HepG2 (cell line): Measurements from ENCODE around the gene HAT1. TPM values are rescaled to one million over a fixed set of nuclear protein-coding genes. Genes with fewer than 3 reads are reported as not detected.

Experiments used
- ATAC-seq: fragments of 200-7000 bp; cut with Tn5 transposase; 3 replicates; pipeline ENCODE4 v1.9.1; 2020; ENCODE audit warnings: mild to moderate bottlenecking, moderate library complexity
- BruUV-seq: library from RNA; stranded (reverse); fragments of 400-500 nt; replicated peaks from 2 replicates; lab custom pipeline; 2021; lab: Mats Ljungman, UMichigan
- CTCF ChIA-PET: fragments of 300-600 bp; formaldehyde crosslinking; extraction: SDS; loops from one replicate; lab custom pipeline; 2021; ENCODE audit warnings: low total read pairs, inconsistent platforms, low intra/inter-chr PET ratio; lab: Yijun Ruan, JAX
- POLR2A ChIA-PET: fragments of 350-600 bp; sonication (Branson Sonifier 250); formaldehyde crosslinking; loops from one replicate; lab custom pipeline; 2020; ENCODE audit warnings: antibody characterized with exemption, inconsistent platforms; lab: Yijun Ruan, JAX
- DNase-seq: peaks from one replicate; pipeline ENCODE4 v3.0.0-alpha.2; 2015; ENCODE audit warnings: low spot score
- FAIRE-seq: peaks from 3 replicates; lab custom pipeline; 2011; peaks lifted over from hg19 to GRCh38; lab: Jason Lieb, UNC
- H2AFZ ChIP-seq: one replicate; pipeline ENCODE4 v1.6.1; 2011; ENCODE audit warnings: low read length, inconsistent platforms
- H3K27ac ChIP-seq: fragments of 300-600 bp; 3 replicates; pipeline ENCODE4 v1.8.0; 2011; ENCODE audit warnings: mixed run types, mild to moderate bottlenecking, mixed read lengths, low read length, inconsistent platforms; ENCODE audit not compliant: insufficient read depth; ENCODE audit errors: extremely low read length
- H3K27me3 ChIP-seq, 2 experiments: fragments of 200-600 bp in 1 of 2; 2 replicates in 1 of 2; 3 replicates in 1 of 2; pipeline versions ENCODE4 v1.6.0 to v1.8.0; 2011; ENCODE audit warnings: low read length in 2 of 2, mild to moderate bottlenecking in 2 of 2, moderate library complexity in 2 of 2, inconsistent platforms in 1 of 2; ENCODE audit not compliant: insufficient read depth in 2 of 2, control insufficient read depth in 1 of 2
- H3K36me3 ChIP-seq, 2 experiments: fragments of 200-600 bp in 1 of 2; replicated peaks in 1 of 2; 2 replicates in 1 of 2; 3 replicates in 1 of 2; pipeline versions ENCODE4 v1.5.1 to v1.8.0; 2011; ENCODE audit warnings: low read length in 2 of 2, inconsistent platforms in 1 of 2; ENCODE audit not compliant: insufficient read depth in 2 of 2, control insufficient read depth in 1 of 2
- H3K4me1 ChIP-seq: 2 replicates; pipeline ENCODE4 v1.5.1; 2012; ENCODE audit warnings: low read length, inconsistent platforms; ENCODE audit not compliant: insufficient read depth
- H3K4me2 ChIP-seq: 2 replicates; pipeline ENCODE4 v1.6.0; 2011; ENCODE audit warnings: low read depth, low read length, inconsistent platforms
- H3K4me3 ChIP-seq, 3 experiments: fragments of 200-600 bp in 1 of 3; sonication (generic), shearing (Covaris generic) in 1 of 3; replicated peaks in 1 of 3; 2 replicates each; pipeline ENCODE4 v1.5.1; 2011 to 2016; ENCODE audit warnings: low read length in 3 of 3, inconsistent platforms in 2 of 3, low read depth in 2 of 3, mild to moderate bottlenecking in 2 of 3, control low read depth in 1 of 3, mixed read lengths in 1 of 3; ENCODE audit not compliant: insufficient read depth in 1 of 3
- H3K79me2 ChIP-seq: one replicate; pipeline ENCODE4 v1.6.1; 2011; ENCODE audit warnings: low read length, inconsistent platforms; ENCODE audit not compliant: insufficient read depth
- H3K9ac ChIP-seq: 2 replicates; pipeline ENCODE4 v1.6.0; 2011; ENCODE audit warnings: mild to moderate bottlenecking, low read depth, low read length, inconsistent platforms; ENCODE audit not compliant: insufficient read depth
- H3K9me3 ChIP-seq: 2 replicates; pipeline ENCODE4 v1.5.1; 2012; ENCODE audit warnings: mild to moderate bottlenecking, low read length
- H4K20me1 ChIP-seq: 2 replicates; pipeline ENCODE4 v1.6.0; 2011; ENCODE audit warnings: inconsistent platforms, mild to moderate bottlenecking, low read length, moderate library complexity; ENCODE audit not compliant: insufficient read depth
- ELF1 ChIP-seq: sonication (generic); formaldehyde crosslinking; IDR thresholded peaks from 2 replicates; pipeline ENCODE4 v1.4.0; 2020; ENCODE audit warnings: missing genetic modification reagents
- IKZF4 ChIP-seq: sonication (generic); formaldehyde crosslinking; IDR thresholded peaks from 2 replicates; pipeline ENCODE4 v1.5.1; 2020; ENCODE audit warnings: borderline replicate concordance, mild to moderate bottlenecking, low read depth, missing genetic modification reagents; ENCODE audit errors: not compliant biosample characterization
- KDM3A ChIP-seq: IDR thresholded peaks from 2 replicates; pipeline ENCODE4 v1.6.1; 2018; ENCODE audit warnings: low read depth, missing compliant biosample characterization
- KLF16 ChIP-seq, 2 experiments: sonication (generic) in 1 of 2; formaldehyde crosslinking in 1 of 2; IDR thresholded peaks; 2 replicates each; pipeline versions ENCODE4 v1.6.1 to v1.8.0; 2016 to 2023; ENCODE audit warnings: missing genetic modification reagents in 2 of 2, missing compliant biosample characterization in 1 of 2
- KLF9 ChIP-seq: IDR thresholded peaks from 2 replicates; pipeline ENCODE4 v1.6.1; 2016; ENCODE audit warnings: low read depth
- MED1 ChIP-seq: sonication (generic); formaldehyde crosslinking; IDR thresholded peaks from 2 replicates; pipeline ENCODE4 v1.4.0; 2020; ENCODE audit warnings: missing genetic modification reagents
- NFATC3 ChIP-seq: sonication (generic); formaldehyde crosslinking; IDR thresholded peaks from 2 replicates; pipeline ENCODE4 v1.5.1; 2020; ENCODE audit warnings: mild to moderate bottlenecking, missing genetic modification reagents
- NPAS2 ChIP-seq: sonication (generic); formaldehyde crosslinking; IDR thresholded peaks from 2 replicates; pipeline ENCODE4 v1.8.0; 2022; ENCODE audit warnings: mild to moderate bottlenecking, missing genetic modification reagents, borderline replicate concordance
- NRL ChIP-seq: sonication (generic); formaldehyde crosslinking; IDR thresholded peaks from 2 replicates; pipeline ENCODE4 v1.5.0; 2020; ENCODE audit warnings: missing genetic modification reagents, mild to moderate bottlenecking, moderate library complexity, borderline replicate concordance
- SMARCC2 ChIP-seq: fragments of 450-650 bp; IDR thresholded peaks from 2 replicates; pipeline ENCODE4 v1.6.1; 2017; ENCODE audit warnings: antibody characterized with exemption, mild to moderate bottlenecking
- YEATS4 ChIP-seq: sonication (generic); formaldehyde crosslinking; IDR thresholded peaks from 2 replicates; pipeline ENCODE4 v1.4.0; 2020; ENCODE audit warnings: missing genetic modification reagents, borderline replicate concordance
- ZBTB26 ChIP-seq: IDR thresholded peaks from 2 replicates; pipeline ENCODE4 v1.6.1; 2016; ENCODE audit warnings: missing compliant biosample characterization, missing genetic modification reagents, borderline replicate concordance
- ZBTB8A ChIP-seq: sonication (generic); formaldehyde crosslinking; IDR thresholded peaks from 2 replicates; pipeline ENCODE4 v1.4.0; 2020; ENCODE audit warnings: mild to moderate bottlenecking, low read depth, missing genetic modification reagents, borderline replicate concordance
- ZNF546 ChIP-seq: sonication (generic); formaldehyde crosslinking; conservative IDR thresholded peaks from 2 replicates; pipeline ENCODE4 v1.8.1; 2023; ENCODE audit warnings: mild to moderate bottlenecking, missing genetic modification reagents
- ZNF598 ChIP-seq: sonication (generic); formaldehyde crosslinking; IDR thresholded peaks from 2 replicates; pipeline ENCODE4 v1.5.1; 2020; ENCODE audit warnings: mild to moderate bottlenecking, missing genetic modification reagents, borderline replicate concordance
- ZNF639 ChIP-seq: conservative IDR thresholded peaks from 2 replicates; pipeline ENCODE4 v1.6.1; 2018; ENCODE audit warnings: missing genetic modification reagents
- ZNF790 ChIP-seq: sonication (generic); formaldehyde crosslinking; IDR thresholded peaks from 2 replicates; pipeline ENCODE4 v1.8.0; 2022; ENCODE audit warnings: missing genetic modification reagents, mild to moderate bottlenecking, borderline replicate concordance
- WGBS: methylation state at CpG from one replicate; pipeline ENCODE4 v1.1.6; 2017; ENCODE audit warnings: low lambda C conversion rate; 5-methylcytosine and 5-hydroxymethylcytosine counted together
- in situ Hi-C: cut with HindIII; loops from 2 replicates; pipeline ENCODE4 v1.10.0; 2017; ENCODE audit warnings: low pct_unique_long_range_greater_than_20kb; ENCODE audit not compliant: extremely low pct_ligation_motif_present
- intact Hi-C: fragments of 100-400 bp; cut with micrococcal nuclease; formaldehyde crosslinking; loops from one replicate; pipeline ENCODE4 v1.10.0; 2022; ENCODE audit not compliant: unreplicated experiment
- polyA plus RNA-seq, 8 experiments: library from polyadenylated mRNA; depleted of rRNA in 3 of 8; stranded (reverse) in 7 of 8; unstranded in 1 of 8; fragments of >200 nt; fragmentation: Illumina TruSeq in 4 of 8; extraction: Trizol in 4 of 8; gene quantifications; 2 replicates each; pipeline versions ENCODE4 v1.2.1 to v1.2.3, GENCODE V29; 2011 to 2016; ENCODE audit warnings: low read depth in 4 of 8, missing spikeins in 1 of 8, mixed read lengths in 1 of 8; ENCODE audit not compliant: insufficient read depth in 1 of 8
- total RNA-seq, 5 experiments: library from RNA; depleted of rRNA; stranded (reverse); fragments of >200 nt; fragmentation: Illumina TruSeq; extraction: Trizol; gene quantifications; 2 replicates each; pipeline ENCODE4 v1.2.3, GENCODE V29; 2016; ENCODE audit warnings: low read depth in 1 of 5
- TF ChIP-seq, protein P1 (sequence below): sonication (generic); formaldehyde crosslinking; IDR thresholded peaks from 2 replicates; pipeline ENCODE4 v1.5.1; 2020; ENCODE audit warnings: missing genetic modification reagents, mild to moderate bottlenecking, borderline replicate concordance
- TF ChIP-seq, protein P2 (sequence below): IDR thresholded peaks from 2 replicates; pipeline ENCODE4 v1.6.1; 2016; ENCODE audit warnings: mild to moderate bottlenecking
- TF ChIP-seq, protein P3 (sequence below): sonication (generic); formaldehyde crosslinking; IDR thresholded peaks from 2 replicates; pipeline ENCODE4 v1.5.0; 2020; ENCODE audit warnings: missing genetic modification reagents

Gene HAT1
- total and polyA plus RNA-seq, 2 of the 13 experiments (the other 11 are each of a cell fraction or from before 2014, with no cell fraction given), result 45.4 to 119 TPM

DNA sequence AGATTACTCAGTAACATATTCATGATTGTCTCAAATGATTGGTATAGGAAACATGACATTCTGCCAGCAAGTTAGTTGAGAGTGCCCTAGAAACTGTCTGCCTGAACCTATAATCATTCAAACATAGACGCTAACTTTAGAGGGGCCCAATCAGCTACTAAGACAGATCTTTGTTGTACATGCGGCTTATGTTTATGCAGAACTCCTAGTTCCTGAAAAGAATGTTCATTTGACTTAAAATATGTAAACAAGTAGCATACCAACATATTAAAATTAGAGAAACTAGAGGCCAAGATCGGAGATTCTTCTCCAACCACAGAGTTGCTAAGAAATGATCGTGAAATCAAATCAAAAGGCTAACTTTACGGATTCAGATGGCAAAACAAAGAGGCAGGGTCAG lies 73.3 kb downstream of the HAT1 start (continued):
- TF ChIP-seq KDM3A (CRISPR knock-in tag) (no peak), NPAS2 (CRISPR knock-in tag) (no peak), NRL (CRISPR knock-in tag) (no peak), KLF9 (no peak), NFATC3 (CRISPR knock-in tag) (no peak), SMARCC2 (no peak), YEATS4 (CRISPR knock-in tag) (no peak), IKZF4 (CRISPR knock-in tag) (no peak), ZNF639 (CRISPR knock-in tag) (no peak)
- TF ChIP-seq, all 625 proteins: peak for 0

DNA sequence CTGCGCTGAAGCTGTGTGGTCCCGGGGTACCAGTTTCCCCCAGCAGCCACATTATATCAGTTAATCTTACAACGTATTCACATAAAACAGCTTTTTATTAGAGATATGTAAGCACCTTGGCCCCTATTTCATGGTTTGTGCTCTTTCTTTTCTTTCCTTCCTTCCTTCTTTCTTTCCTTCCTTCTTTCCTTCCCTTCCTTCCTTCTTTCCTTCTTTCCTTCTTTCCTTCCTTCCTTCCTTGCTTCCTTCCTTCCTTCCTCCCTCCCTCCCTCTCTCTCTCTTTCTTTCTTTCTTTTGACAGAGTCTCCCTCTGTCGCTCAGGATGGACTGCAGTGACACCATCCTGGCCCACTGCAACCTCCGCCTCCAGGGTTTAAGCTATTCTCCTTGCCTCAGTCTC lies 73.8 kb downstream of the HAT1 start:
- Histone ChIP-seq H3K9me3 (no peaks in the 10 kb centered on the region), H3K79me2 (no peaks in the 10 kb centered on the region), H3K27ac (no peak overlapping the region), H3K4me3 (no peak overlapping the region), H3K4me1 (peaks cover 18% of the 10 kb centered on the region), H2AFZ (no peak overlapping the region), H4K20me1 (no peaks in the 10 kb centered on the region), H3K9ac (no peak overlapping the region), H3K27me3 (no peaks in the 10 kb centered on the region), H3K4me2 (no peak overlapping the region), H3K36me3 (no peaks in the 10 kb centered on the region)
- in situ Hi-C loops, result loop anchor here (5.0 kb wide), 1 partner anchor 106 kb away; the partner anchor contains the start of gene DLX2
- POLR2A ChIA-PET, result no interaction called here
- CTCF ChIA-PET, result no interaction called here
- WGBS, result 95% methylated on average over 5 of the region's 5 CpGs
- no peak for ATAC-seq
- FAIRE-seq, result no peak
- BruUV-seq, result no TSS peak
- intact Hi-C loops, result no loop called here
- no peak for DNase-seq
- TF ChIP-seq ZBTB26 (no peak), ZNF598 (CRISPR knock-in tag) (no peak), ZNF546 (CRISPR knock-in tag) (no peak), ZBTB8A (CRISPR knock-in tag) (no peak), KLF16 (CRISPR knock-in tag; IDR thresholded peaks at IDR 0.05) (no peak), ZNF790 (CRISPR knock-in tag) (no peak), ELF1 (CRISPR knock-in tag) (no peak), MED1 (CRISPR knock-in tag) (no peak)
- TF ChIP-seq, protein P1, sequence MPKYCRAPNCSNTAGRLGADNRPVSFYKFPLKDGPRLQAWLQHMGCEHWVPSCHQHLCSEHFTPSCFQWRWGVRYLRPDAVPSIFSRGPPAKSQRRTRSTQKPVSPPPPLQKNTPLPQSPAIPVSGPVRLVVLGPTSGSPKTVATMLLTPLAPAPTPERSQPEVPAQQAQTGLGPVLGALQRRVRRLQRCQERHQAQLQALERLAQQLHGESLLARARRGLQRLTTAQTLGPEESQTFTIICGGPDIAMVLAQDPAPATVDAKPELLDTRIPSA, result no peak
- TF ChIP-seq, protein P2, sequence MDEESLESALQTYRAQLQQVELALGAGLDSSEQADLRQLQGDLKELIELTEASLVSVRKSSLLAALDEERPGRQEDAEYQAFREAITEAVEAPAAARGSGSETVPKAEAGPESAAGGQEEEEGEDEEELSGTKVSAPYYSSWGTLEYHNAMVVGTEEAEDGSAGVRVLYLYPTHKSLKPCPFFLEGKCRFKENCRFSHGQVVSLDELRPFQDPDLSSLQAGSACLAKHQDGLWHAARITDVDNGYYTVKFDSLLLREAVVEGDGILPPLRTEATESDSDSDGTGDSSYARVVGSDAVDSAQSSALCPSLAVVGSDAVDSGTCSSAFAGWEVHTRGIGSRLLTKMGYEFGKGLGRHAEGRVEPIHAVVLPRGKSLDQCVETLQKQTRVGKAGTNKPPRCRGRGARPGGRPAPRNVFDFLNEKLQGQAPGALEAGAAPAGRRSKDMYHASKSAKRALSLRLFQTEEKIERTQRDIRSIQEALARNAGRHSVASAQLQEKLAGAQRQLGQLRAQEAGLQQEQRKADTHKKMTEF (CRISPR knock-in tag), result no peak
- TF ChIP-seq, protein P3, sequence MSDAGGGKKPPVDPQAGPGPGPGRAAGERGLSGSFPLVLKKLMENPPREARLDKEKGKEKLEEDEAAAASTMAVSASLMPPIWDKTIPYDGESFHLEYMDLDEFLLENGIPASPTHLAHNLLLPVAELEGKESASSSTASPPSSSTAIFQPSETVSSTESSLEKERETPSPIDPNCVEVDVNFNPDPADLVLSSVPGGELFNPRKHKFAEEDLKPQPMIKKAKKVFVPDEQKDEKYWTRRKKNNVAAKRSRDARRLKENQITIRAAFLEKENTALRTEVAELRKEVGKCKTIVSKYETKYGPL (CRISPR knock-in tag), result no peak
